NCI-H2171 (cell line): Measurements from ENCODE around the gene CCNF.
"Not testable (repeated sequence)": the region's sequence is repeated elsewhere in the genome, so short reads cannot be mapped to it uniquely, and the experiment has no call there.

Experiments
- DNase-seq: peaks from one replicate; lab custom pipeline; 2025; lab: John Stamatoyannopoulos, UW

CCNF gene

GRCh38 chr16:2471653-2472487 lies 42.6 kb downstream of the CCNF start:
- DNase-seq: no peak

- no peak for DNase-seq
These were observed 43.2 kb downstream of the CCNF start for GRCh38 chr16:2472488-2472864.

GRCh38 chr16:2472885-2473445 lies 43.7 kb downstream of the CCNF start:
- DNase-seq: no peak

- DNase-seq: no peak
These were observed 44.2 kb downstream of the CCNF start for GRCh38 chr16:2473446-2473926.

- peak; percentile 33 for DNase-seq
These were observed 45.0 kb downstream of the CCNF start for GRCh38 chr16:2473999-2474876.

GRCh38 chr16:2474877-2475412 lies 45.7 kb downstream of the CCNF start, which contains the start of gene TBC1D24:
Gene TBC1D24 (plus strand): TSS chr16:2475127. CDS start chr16:2496149, 21,022 bp downstream.
- DNase-seq: peak; percentile 71

GRCh38 chr16:2475413-2476344 lies 46.4 kb downstream of the CCNF start:
- DNase-seq: peak; percentile 44

- DNase-seq: no peak
These were observed 47.1 kb downstream of the CCNF start for GRCh38 chr16:2476345-2476720.

- no peak for DNase-seq
These were observed 47.5 kb downstream of the CCNF start for GRCh38 chr16:2476741-2477140.

GRCh38 chr16:2477327-2477726 lies 48.1 kb downstream of the CCNF start:
- DNase-seq: no peak

GRCh38 chr16:2478279-2478678 lies 49.0 kb downstream of the CCNF start:
- no peak for DNase-seq

- not testable (repeated sequence) for DNase-seq
These were observed 50.7 kb downstream of the CCNF start for GRCh38 chr16:2479996-2480395.

GRCh38 chr16:2480948-2481347 lies 51.7 kb downstream of the CCNF start:
- no peak for DNase-seq

- no peak for DNase-seq
These were observed 52.4 kb downstream of the CCNF start for GRCh38 chr16:2481676-2482075.

- no peak for DNase-seq
These were observed 53.0 kb downstream of the CCNF start for GRCh38 chr16:2482249-2482648.

- DNase-seq: peak; percentile 50
These were observed 53.7 kb downstream of the CCNF start for GRCh38 chr16:2482708-2483534.

GRCh38 chr16:2483939-2484897 lies 55.0 kb downstream of the CCNF start:
- DNase-seq: no peak

- DNase-seq: no peak
These were observed 55.8 kb downstream of the CCNF start for GRCh38 chr16:2484898-2485508.
